ENCODE measurements around the gene NLE1.

Gene NLE1

DNA sequence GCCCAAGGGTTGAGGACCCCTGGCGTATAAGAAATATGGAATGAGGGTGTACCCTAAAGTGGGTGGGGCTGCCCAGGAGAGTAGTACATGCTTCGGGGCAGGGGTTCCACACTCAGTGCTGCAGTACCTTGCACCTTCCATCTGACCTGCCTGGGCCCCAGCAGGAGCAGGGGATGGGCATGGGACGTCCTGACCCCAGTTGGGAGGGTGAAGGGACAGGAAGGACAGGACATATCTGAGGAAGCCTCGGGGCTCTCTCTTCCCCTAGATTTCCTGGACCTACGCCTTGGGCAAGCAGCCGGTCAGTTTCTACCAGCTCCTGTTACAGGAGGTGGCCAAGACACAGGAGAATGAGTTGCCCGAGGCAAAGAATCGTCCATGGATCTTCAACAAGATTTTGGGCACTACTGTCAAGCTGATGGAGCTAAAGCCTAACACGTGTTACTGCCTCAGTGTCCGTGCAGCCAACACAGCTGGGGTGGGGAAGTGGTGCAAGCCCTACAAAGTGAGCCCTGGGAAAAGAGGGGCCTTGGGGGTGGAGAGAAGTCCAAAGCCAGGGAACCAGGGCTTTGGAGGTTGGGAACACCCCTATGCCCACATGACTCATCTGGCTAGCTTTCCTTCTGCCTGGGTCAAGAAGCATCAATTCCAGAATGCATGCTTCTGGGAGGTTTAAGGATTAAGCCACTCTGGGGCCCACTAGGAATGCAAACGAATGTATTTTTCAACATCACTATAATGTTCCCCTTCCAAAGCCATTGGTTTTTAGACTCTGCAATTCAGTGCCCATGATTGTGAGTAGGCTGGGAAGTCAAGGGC lies 12.7 kb downstream of the NLE1 start:
- no peaks in the 10 kb centered on the region for H3K9me2 ChIP-seq (replicated peaks; ENCODE audit: low read depth, low read length)
- peaks cover 3% of the 10 kb centered on the region for H4K20me1 ChIP-seq (ENCODE audit: insufficient read depth, low read length, poor library complexity, severe bottlenecking)

GRCh38 chr17:35127751-35128514 lies 14.2 kb downstream of the NLE1 start:
- Histone ChIP-seq H4K20me1 (ENCODE audit: insufficient read depth, low read length, poor library complexity, severe bottlenecking) (peaks cover 3% of the 10 kb centered on the region), H3K4me2 (ENCODE audit: low read depth, low read length, poor library complexity, severe bottlenecking) (no peak overlapping the region), H3K79me2 (ENCODE audit: insufficient read depth, low read length) (no peaks in the 10 kb centered on the region), H3K36me3 (ENCODE audit: insufficient read depth, low read length) (peaks cover 22% of the 10 kb centered on the region; the same call in 1 of the 2 replicates), H3K9me2 (replicated peaks; ENCODE audit: low read depth, low read length) (no peaks in the 10 kb centered on the region), H3K27me3 (ENCODE audit: insufficient read depth, low read length, poor library complexity, severe bottlenecking) (no peaks in the 10 kb centered on the region), H3K4me1 (ENCODE audit: insufficient read depth, low read length, poor library complexity, severe bottlenecking) (no peaks in the 10 kb centered on the region), H3F3A (ENCODE audit: low read depth) (no peaks in the 10 kb centered on the region), H3K9ac (ENCODE audit: low read depth, low read length, poor library complexity, severe bottlenecking) (no peak overlapping the region), H3K4me3 (ENCODE audit: low read length, poor library complexity, severe bottlenecking) (no peak overlapping the region), H3K9me3 (ENCODE audit: insufficient read depth, low read depth, low read length) (no peaks in the 10 kb centered on the region), H2AFZ (ENCODE audit: low read length) (no peak overlapping the region)
- TF ChIP-seq EZH2phosphoT487 (IDR thresholded peaks at IDR 0.05; ENCODE audit: borderline replicate concordance) (no peak), CTCF (conservative IDR thresholded peaks at IDR 0.05; ENCODE audit: low read length) (no peak)

More for the DNA sequence above, 12.7 kb downstream of the NLE1 start:
- no peaks in the 10 kb centered on the region for H3K9me3 ChIP-seq (ENCODE audit: insufficient read depth, low read depth, low read length)
- peaks cover 36% of the 10 kb centered on the region; the same call in 1 of the 2 replicates for H3K36me3 ChIP-seq (ENCODE audit: insufficient read depth, low read length)
- H3K4me3 ChIP-seq (ENCODE audit: low read length, poor library complexity, severe bottlenecking): no peak overlapping the region
- H3K4me2 ChIP-seq (ENCODE audit: low read depth, low read length, poor library complexity, severe bottlenecking): no peak overlapping the region
- H2AFZ ChIP-seq (ENCODE audit: low read length): no peak overlapping the region
- H3K4me1 ChIP-seq (ENCODE audit: insufficient read depth, low read length, poor library complexity, severe bottlenecking): no peaks in the 10 kb centered on the region
- no peaks in the 10 kb centered on the region for H3K79me2 ChIP-seq (ENCODE audit: insufficient read depth, low read length)
- TF ChIP-seq CTCF (conservative IDR thresholded peaks at IDR 0.05; ENCODE audit: low read length): no peak
- TF ChIP-seq EZH2phosphoT487 (IDR thresholded peaks at IDR 0.05; ENCODE audit: borderline replicate concordance): no peak
- no peak overlapping the region for H3K9ac ChIP-seq (ENCODE audit: low read depth, low read length, poor library complexity, severe bottlenecking)
- no peaks in the 10 kb centered on the region for H3F3A ChIP-seq (ENCODE audit: low read depth)
- no peaks in the 10 kb centered on the region for H3K27me3 ChIP-seq (ENCODE audit: insufficient read depth, low read length, poor library complexity, severe bottlenecking)

DNA sequence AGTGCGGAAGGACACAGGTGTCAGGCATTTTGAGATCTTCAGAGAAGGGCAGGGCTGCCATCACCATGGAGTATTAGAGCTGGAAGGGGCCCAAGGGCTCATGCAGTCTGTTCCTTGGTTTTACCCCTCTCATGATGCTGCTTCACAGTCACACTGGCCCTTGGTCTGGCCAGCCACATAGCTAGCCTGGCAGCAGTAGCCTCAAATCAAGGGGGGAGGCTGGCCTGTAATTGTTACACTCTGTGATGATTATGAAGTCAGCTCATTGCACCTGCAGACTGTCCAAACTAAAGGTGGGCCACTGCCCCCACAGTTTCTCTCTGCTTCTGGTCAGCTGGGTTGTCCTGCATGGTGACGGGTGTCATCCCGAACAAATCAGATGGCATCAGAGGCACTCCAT lies 20.8 kb downstream of the NLE1 start, which contains the start of gene FNDC8:
Gene FNDC8, plus strand, starts transcription at position 301 of the 400 bp plus-strand sequence. Its CDS starts 79 bp downstream, at position 380.
- Histone ChIP-seq H3K4me3 (ENCODE audit: low read length, poor library complexity, severe bottlenecking) (no peak within 1 kb of the TSS), H3K79me2 (ENCODE audit: insufficient read depth, low read length) (peaks cover 24% of the 10 kb centered on the region), H3F3A (ENCODE audit: low read depth) (no peaks in the 10 kb centered on the region), H4K20me1 (ENCODE audit: insufficient read depth, low read length, poor library complexity, severe bottlenecking) (peaks cover 3% of the 10 kb centered on the region), H3K36me3 (ENCODE audit: insufficient read depth, low read length) (no peaks in the 10 kb centered on the region), H3K27me3 (ENCODE audit: insufficient read depth, low read length, poor library complexity, severe bottlenecking) (no peaks in the 10 kb centered on the region), H3K4me2 (ENCODE audit: low read depth, low read length, poor library complexity, severe bottlenecking) (no peak within 1 kb of the TSS), H3K9ac (ENCODE audit: low read depth, low read length, poor library complexity, severe bottlenecking) (no peak within 1 kb of the TSS), H2AFZ (ENCODE audit: low read length) (no peak within 1 kb of the TSS; the same call in 1 of the 2 replicates), H3K9me3 (ENCODE audit: insufficient read depth, low read depth, low read length) (no peaks in the 10 kb centered on the region), H3K4me1 (ENCODE audit: insufficient read depth, low read length, poor library complexity, severe bottlenecking) (peaks cover 23% of the 10 kb centered on the region), H3K9me2 (replicated peaks; ENCODE audit: low read depth, low read length) (no peaks in the 10 kb centered on the region)
- TF ChIP-seq CTCF (conservative IDR thresholded peaks at IDR 0.05; ENCODE audit: low read length) (no peak), EZH2phosphoT487 (IDR thresholded peaks at IDR 0.05; ENCODE audit: borderline replicate concordance) (no peak)

Data from Loucy (cell line).